Pancreas (tissue), 10 donors: ENCODE results near the gene DRGX. TPM values are rescaled to one million over a fixed set of nuclear protein-coding genes. Genes with fewer than 3 reads are reported as not detected.

ENCODE experiments used
- ATAC-seq, 4 donors: fragments of 200-7000 bp; cut with Tn5 transposase; one replicate each; pipeline versions ENCODE4 v1.8.0 to v1.9.1; 2020; ENCODE audit warnings: mild to moderate bottlenecking in 4 of 4, moderate library complexity in 4 of 4
- DNase-seq, 6 donors: peaks; one replicate each; pipeline ENCODE4 v3.0.0-alpha.2; 2020
- FAIRE-seq: peaks from 2 replicates; lab custom pipeline; 2012; peaks lifted over from hg19 to GRCh38; lab: Jason Lieb, UNC
- H3K27ac ChIP-seq, 4 donors: fragments of 200-600 bp; sonication (generic); 1 replicate in 3 of 4; 2 replicates in 1 of 4; pipeline versions ENCODE4 v1.5.0 to v1.8.0; 2020
- H3K27me3 ChIP-seq, 4 donors: fragments of 200-600 bp; one replicate each; pipeline ENCODE4 v1.8.0; 2021
- H3K36me3 ChIP-seq, 3 donors: fragments of 200-600 bp; sonication (generic) in 1 of 3; one replicate each; pipeline versions ENCODE4 v1.5.0 to v1.8.0; 2020 to 2021
- H3K4me1 ChIP-seq, 3 donors: fragments of 200-600 bp; one replicate each; pipeline ENCODE4 v1.8.0; 2021
- H3K4me3 ChIP-seq, 4 donors: fragments of 200-600 bp; sonication (generic) in 2 of 4; one replicate each; pipeline versions ENCODE4 v1.5.0 to v1.8.0; 2020 to 2021
- H3K9me3 ChIP-seq, 4 donors: fragments of 200-600 bp; one replicate each; pipeline ENCODE4 v1.8.0; 2021
- WGBS, 2 donors: extraction: QIAGEN DNeasy Blood & Tissue Kit; methylation state at CpG; one replicate each; pipeline ENCODE4 v1.1.7; 2013; 5-methylcytosine and 5-hydroxymethylcytosine counted together
- intact Hi-C, 3 donors: fragments of 100-400 bp; cut with DNase I; formaldehyde crosslinking; loops; one replicate each; pipeline versions ENCODE4 v1.11.1 to v1.14.2; 2022
- polyA plus RNA-seq, 2 donors: library from polyadenylated mRNA; stranded (reverse); fragments of 200-250 nt; gene quantifications; one replicate each; pipeline ENCODE4 v1.2.3, GENCODE V29; 2013
- total RNA-seq, 6 donors: library from RNA; stranded (reverse); fragmentation: NEBNext Ultra II Directional in 4 of 6; extraction: Animal tissue kit (Norgen Biotek cat#: 25700) in 4 of 6; gene quantifications; one replicate each; pipeline versions ENCODE4 v1.2.1 to v1.2.4, GENCODE V29; 2021 to 2023
- TF ChIP-seq, protein P1 (sequence below), 4 donors: fragments of 200-600 bp; sonication (generic) in 3 of 4; IDR thresholded peaks; one replicate each; pipeline versions ENCODE4 v1.5.0 to v1.8.0; 2021; ENCODE audit warnings: antibody characterized with exemption in 4 of 4
- donor health status: healthy with polysubstance abuse.
- donor health status: DM: no; HTN: no; CAD: no; lungs with moderate emphysema.
- donor health status: DM: no; HTN: no; CAD: no.
- donor health status: control.
- donor health status: control.
- donor health status: Bipolar disorder and iron deficiency.
- donor health status: DM: yes; HTN: yes; CAD: no.
- donor health status: DM: no; HTN: no; CAD: no.
- donor health status: DM: no; HTN: no; CAD: no.
- donor health status: DM: yes; HTN: yes; CAD: no.

Gene DRGX
- total and polyA plus RNA-seq, 8 donors: not detected

DNA sequence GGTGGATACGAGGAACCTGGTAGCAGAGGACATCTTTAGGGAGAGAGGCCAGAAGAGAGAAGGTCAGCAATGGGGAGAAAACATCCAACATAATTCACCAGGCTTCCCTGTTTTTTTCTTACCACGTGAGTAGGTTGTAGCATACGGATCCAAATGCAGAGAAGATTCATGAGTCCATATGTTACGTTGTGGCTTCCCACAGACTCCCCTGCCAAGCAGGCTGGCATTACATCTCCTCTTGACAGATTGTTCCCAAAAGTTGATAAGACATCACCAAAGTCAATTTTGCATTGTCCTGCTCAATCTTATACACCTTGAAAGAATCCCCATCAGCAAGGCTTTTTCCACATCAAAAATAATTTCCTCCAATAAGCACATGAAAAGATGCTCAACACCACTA lies 39.7 kb downstream of the DRGX start:
- H3K9me3 ChIP-seq: no peaks in the 10 kb centered on the region
- no peaks in the 10 kb centered on the region for H3K27me3 ChIP-seq
- WGBS, 2 donors: 70 to 75% methylated on average over 4 of the region's 4 CpGs
- TF ChIP-seq, protein P1, sequence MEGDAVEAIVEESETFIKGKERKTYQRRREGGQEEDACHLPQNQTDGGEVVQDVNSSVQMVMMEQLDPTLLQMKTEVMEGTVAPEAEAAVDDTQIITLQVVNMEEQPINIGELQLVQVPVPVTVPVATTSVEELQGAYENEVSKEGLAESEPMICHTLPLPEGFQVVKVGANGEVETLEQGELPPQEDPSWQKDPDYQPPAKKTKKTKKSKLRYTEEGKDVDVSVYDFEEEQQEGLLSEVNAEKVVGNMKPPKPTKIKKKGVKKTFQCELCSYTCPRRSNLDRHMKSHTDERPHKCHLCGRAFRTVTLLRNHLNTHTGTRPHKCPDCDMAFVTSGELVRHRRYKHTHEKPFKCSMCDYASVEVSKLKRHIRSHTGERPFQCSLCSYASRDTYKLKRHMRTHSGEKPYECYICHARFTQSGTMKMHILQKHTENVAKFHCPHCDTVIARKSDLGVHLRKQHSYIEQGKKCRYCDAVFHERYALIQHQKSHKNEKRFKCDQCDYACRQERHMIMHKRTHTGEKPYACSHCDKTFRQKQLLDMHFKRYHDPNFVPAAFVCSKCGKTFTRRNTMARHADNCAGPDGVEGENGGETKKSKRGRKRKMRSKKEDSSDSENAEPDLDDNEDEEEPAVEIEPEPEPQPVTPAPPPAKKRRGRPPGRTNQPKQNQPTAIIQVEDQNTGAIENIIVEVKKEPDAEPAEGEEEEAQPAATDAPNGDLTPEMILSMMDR (IDR thresholded peaks at IDR 0.05): no peak
- DNase-seq: no peak
- no peak for FAIRE-seq
- no peaks in the 10 kb centered on the region for H3K4me1 ChIP-seq
- no peak for ATAC-seq
- no peak overlapping the region for H3K27ac ChIP-seq
- intact Hi-C loops: no loop called here
- H3K4me3 ChIP-seq: no peak overlapping the region
- H3K36me3 ChIP-seq: no peaks in the 10 kb centered on the region

DNA sequence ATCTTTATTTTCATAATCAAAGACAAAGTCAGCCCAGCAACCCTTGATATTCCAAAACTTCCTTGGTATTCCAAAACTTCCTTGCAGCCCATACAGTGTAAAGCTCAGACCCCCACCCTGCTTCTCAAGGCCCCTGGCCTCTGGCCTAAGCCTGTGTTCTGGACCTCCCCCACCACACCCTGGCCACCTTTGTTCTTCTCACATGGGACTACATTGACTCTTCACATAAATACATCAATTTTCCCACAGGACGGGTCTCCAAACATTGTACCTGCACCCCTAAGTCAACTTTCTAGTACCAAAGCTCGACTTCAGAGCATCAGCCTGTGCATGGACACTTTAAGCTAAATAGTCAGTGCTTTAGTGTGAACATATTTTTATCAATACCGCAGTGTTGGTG lies 40.7 kb downstream of the DRGX start:
- intact Hi-C loops: no loop called here
- FAIRE-seq: no peak
- Histone ChIP-seq H3K4me3 (no peak overlapping the region), H3K27ac (no peak overlapping the region), H3K27me3 (no peaks in the 10 kb centered on the region), H3K9me3 (no peaks in the 10 kb centered on the region), H3K4me1 (no peaks in the 10 kb centered on the region), H3K36me3 (no peaks in the 10 kb centered on the region)
- ATAC-seq: no peak
- WGBS, 2 donors: 67 to 74% methylated on average over 3 of the region's 3 CpGs
- DNase-seq: no peak
- TF ChIP-seq, protein P1 (IDR thresholded peaks at IDR 0.05): no peak

DNA sequence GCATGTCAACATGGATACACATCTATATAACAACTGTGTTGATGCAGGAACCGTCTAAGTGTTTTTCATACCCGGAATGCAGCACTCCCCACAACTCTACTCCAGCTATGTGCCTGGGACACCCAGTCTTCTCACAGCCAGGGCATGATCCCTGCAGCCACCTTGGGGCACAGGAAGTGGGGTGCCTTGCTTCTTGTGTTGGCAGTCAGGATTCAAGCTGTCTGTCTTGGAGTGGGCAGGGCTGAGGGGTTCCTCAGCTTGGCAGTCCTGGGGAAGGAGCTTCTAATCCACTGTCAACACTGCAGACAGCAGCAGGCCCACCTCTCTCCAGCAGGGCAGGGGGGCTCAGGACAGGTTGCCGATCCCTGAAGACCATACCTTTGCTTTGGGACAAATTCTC lies 41.3 kb downstream of the DRGX start:
- FAIRE-seq (no peak), DNase-seq (no peak), ATAC-seq (no peak)
- H3K36me3 ChIP-seq: no peaks in the 10 kb centered on the region
- H3K4me1 ChIP-seq: no peaks in the 10 kb centered on the region
- TF ChIP-seq, protein P1 (IDR thresholded peaks at IDR 0.05): no peak
- intact Hi-C loops: no loop called here
- 63 to 69% methylated on average over 3 of the region's 3 CpGs for WGBS, 2 donors
- H3K27ac ChIP-seq: no peak overlapping the region
- H3K27me3 ChIP-seq: no peaks in the 10 kb centered on the region
- H3K9me3 ChIP-seq: no peaks in the 10 kb centered on the region
- no peak overlapping the region for H3K4me3 ChIP-seq

DNA sequence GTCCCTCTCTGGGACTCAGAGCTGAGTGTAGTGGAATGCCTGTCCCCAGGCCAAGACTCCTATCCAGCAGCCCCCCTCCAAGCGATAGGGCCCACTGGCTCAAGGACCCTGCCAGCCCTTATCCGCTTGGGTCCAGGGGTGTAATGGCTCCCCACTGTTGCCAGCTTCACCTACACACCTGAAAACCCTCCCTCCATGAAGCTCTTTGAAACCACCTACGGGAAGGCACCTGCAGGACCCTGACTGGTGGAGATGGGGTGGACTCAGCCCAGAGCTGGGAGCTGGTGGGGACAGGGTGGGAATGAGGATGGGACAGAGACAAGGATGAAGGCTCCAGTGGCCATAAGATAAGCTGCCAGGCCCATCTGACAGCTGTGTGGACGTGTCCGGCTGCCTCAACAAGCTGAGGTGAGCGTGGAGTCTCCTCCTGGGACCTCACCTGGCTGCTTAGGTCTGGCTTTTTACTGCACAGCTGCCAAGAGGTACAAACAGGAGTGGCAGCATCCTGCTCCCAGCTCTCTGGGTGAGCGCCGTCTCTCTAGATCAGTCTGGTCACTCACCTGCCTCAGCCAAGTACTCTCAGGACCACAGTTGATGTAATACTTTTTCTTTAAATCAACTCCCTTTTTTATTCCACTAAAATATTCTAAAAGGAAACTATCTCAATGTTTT lies 41.9 kb downstream of the DRGX start:
- H3K27me3 ChIP-seq: no peaks in the 10 kb centered on the region
- no peaks in the 10 kb centered on the region for H3K4me1 ChIP-seq
- no peaks in the 10 kb centered on the region for H3K36me3 ChIP-seq
- FAIRE-seq (no peak), ATAC-seq (no peak), DNase-seq (no peak)
- 79 to 81% methylated on average over 8 of the region's 8 CpGs for WGBS, 2 donors
- no peak overlapping the region for H3K27ac ChIP-seq
- intact Hi-C loops: no loop called here
- no peak overlapping the region for H3K4me3 ChIP-seq
- no peaks in the 10 kb centered on the region for H3K9me3 ChIP-seq
- TF ChIP-seq, protein P1 (IDR thresholded peaks at IDR 0.05): no peak
